IMR-90 (cell line): ENCODE results near the gene RBM48. TPM values are rescaled to one million over a fixed set of nuclear protein-coding genes. Genes with fewer than 3 reads are reported as not detected.

Source experiments
- ATAC-seq: fragments of 200-7000 bp; cut with Tn5 transposase; 2 replicates; pipeline ENCODE4 v1.9.1; 2020; ENCODE audit warnings: low read depth, mild to moderate bottlenecking, moderate library complexity
- BruUV-seq: library from RNA; stranded (reverse); fragments of 400-500 nt; replicated peaks from 2 replicates; lab custom pipeline; 2021; lab: Mats Ljungman, UMichigan
- CTCF ChIA-PET: fragments of 300-600 bp; formaldehyde crosslinking; extraction: SDS; loops from one replicate; lab custom pipeline; 2021; ENCODE audit warnings: antibody characterized with exemption; lab: Yijun Ruan, JAX
- POLR2A ChIA-PET: fragments of 300-600 bp; sonication (Branson Sonifier 250); formaldehyde crosslinking; loops from one replicate; lab custom pipeline; 2022; ENCODE audit warnings: antibody characterized with exemption; ENCODE audit not compliant: unreplicated experiment; lab: Charles Lee
- DNase-seq: peaks from one replicate; pipeline ENCODE4 v3.0.0; 2013
- H2AFZ ChIP-seq: replicated peaks from 2 replicates; pipeline ENCODE3; 2013; ENCODE audit warnings: low read length, mild to moderate bottlenecking; ENCODE audit not compliant: poor library complexity
- H2AK5ac ChIP-seq: 2 replicates; pipeline ENCODE4 v1.6.1; 2013; ENCODE audit warnings: low read depth, low read length, inconsistent platforms
- H2AK9ac ChIP-seq: replicated peaks from 2 replicates; pipeline ENCODE3; 2013; ENCODE audit warnings: mild to moderate bottlenecking, low read depth, low read length, moderate library complexity; ENCODE audit not compliant: poor library complexity
- H2BK120ac ChIP-seq: 2 replicates; pipeline ENCODE4 v1.6.1; 2013; ENCODE audit warnings: low read depth, low read length, inconsistent platforms
- H2BK15ac ChIP-seq: 3 replicates; pipeline ENCODE4 v1.6.1; 2013; ENCODE audit warnings: low read depth, low read length, inconsistent platforms
- H2BK20ac ChIP-seq: 2 replicates; pipeline ENCODE4 v1.6.1; 2013; ENCODE audit warnings: low read depth, mild to moderate bottlenecking, inconsistent platforms, low read length, moderate library complexity
- H2BK5ac ChIP-seq: 2 replicates; pipeline ENCODE4 v1.6.1; 2013; ENCODE audit warnings: mild to moderate bottlenecking, low read depth, low read length, inconsistent platforms; ENCODE audit not compliant: poor library complexity, severe bottlenecking
- H3K14ac ChIP-seq: replicated peaks from 2 replicates; pipeline ENCODE4 v1.6.1; 2013; ENCODE audit warnings: low read depth, low read length, inconsistent platforms
- H3K18ac ChIP-seq: 2 replicates; pipeline ENCODE4 v1.6.1; 2013; ENCODE audit warnings: low read depth, low read length, control low read depth
- H3K23ac ChIP-seq: 2 replicates; pipeline ENCODE4 v1.6.1; 2013; ENCODE audit warnings: low read depth, low read length, inconsistent platforms
- H3K27ac ChIP-seq: 2 replicates; pipeline ENCODE4 v1.5.1; 2013; ENCODE audit warnings: mild to moderate bottlenecking, control low read depth, low read length; ENCODE audit not compliant: insufficient read depth
- H3K27me3 ChIP-seq: 2 replicates; pipeline ENCODE4 v1.6.1; 2013; ENCODE audit warnings: low read length; ENCODE audit not compliant: control insufficient read depth, insufficient read depth
- H3K36me3 ChIP-seq: 2 replicates; pipeline ENCODE4 v1.6.1; 2013; ENCODE audit warnings: low read length, mixed read lengths; ENCODE audit not compliant: control insufficient read depth, insufficient read depth
- H3K4ac ChIP-seq: 2 replicates; pipeline ENCODE4 v1.6.1; 2013; ENCODE audit warnings: low read depth, low read length, inconsistent platforms
- H3K4me1 ChIP-seq: 2 replicates; pipeline ENCODE4 v1.6.1; 2013; ENCODE audit warnings: low read length, mixed read lengths; ENCODE audit not compliant: control insufficient read depth, insufficient read depth
- H3K4me2 ChIP-seq: 2 replicates; pipeline ENCODE4 v1.6.1; 2013; ENCODE audit warnings: low read depth, mild to moderate bottlenecking, control low read depth, low read length, moderate library complexity
- H3K4me3 ChIP-seq: 2 replicates; pipeline ENCODE4 v1.5.1; 2013; ENCODE audit warnings: low read depth, mild to moderate bottlenecking, control low read depth, low read length, moderate library complexity; ENCODE audit not compliant: insufficient read depth
- H3K56ac ChIP-seq: 2 replicates; pipeline ENCODE4 v1.6.1; 2013; ENCODE audit warnings: low read length, inconsistent platforms; ENCODE audit not compliant: insufficient read depth; ENCODE audit errors: extremely low read depth
- H3K79me1 ChIP-seq, 2 experiments: 2 replicates each; pipeline ENCODE4 v1.6.1; 2013; ENCODE audit warnings: low read length in 2 of 2, inconsistent platforms in 1 of 2, low read depth in 1 of 2
- H3K9ac ChIP-seq: 2 replicates; pipeline ENCODE4 v1.6.1; 2013; ENCODE audit warnings: low read depth, low read length, control low read depth
- H3K9me1 ChIP-seq: 2 replicates; pipeline ENCODE4 v1.6.1; 2013; ENCODE audit warnings: low read length, inconsistent platforms; ENCODE audit not compliant: insufficient read depth
- H3K9me3 ChIP-seq: 2 replicates; pipeline ENCODE4 v1.6.1; 2013; ENCODE audit warnings: low read length; ENCODE audit not compliant: control insufficient read depth, insufficient read depth
- H4K20me1 ChIP-seq: 2 replicates; pipeline ENCODE4 v1.6.1; 2013; ENCODE audit warnings: low read length, inconsistent platforms; ENCODE audit not compliant: insufficient read depth
- H4K5ac ChIP-seq: 2 replicates; pipeline ENCODE4 v1.6.1; 2013; ENCODE audit warnings: mild to moderate bottlenecking, low read depth, low read length, control low read depth
- H4K8ac ChIP-seq, 2 experiments: 2 replicates each; pipeline ENCODE4 v1.6.1; 2013; ENCODE audit warnings: low read depth in 2 of 2, low read length in 2 of 2, control low read depth in 1 of 2, inconsistent platforms in 1 of 2
- H4K91ac ChIP-seq: 2 replicates; pipeline ENCODE4 v1.6.1; 2013; ENCODE audit warnings: low read depth, low read length, inconsistent platforms; ENCODE audit not compliant: insufficient read depth
- BHLHE40 ChIP-seq: fragments of 150-350 bp; IDR thresholded peaks from 2 replicates; pipeline ENCODE4 v1.6.1; 2016; ENCODE audit warnings: mild to moderate bottlenecking, low read depth, low read length
- CHD1 ChIP-seq: IDR thresholded peaks from 2 replicates; pipeline ENCODE4 v1.6.1; 2012; ENCODE audit warnings: low read depth, low read length, improper control_type of control experiment
- ELK1 ChIP-seq: fragments of 150-350 bp; IDR thresholded peaks from 2 replicates; pipeline ENCODE4 v1.6.1; 2016; ENCODE audit warnings: low read depth, mild to moderate bottlenecking, low read length, moderate library complexity, borderline replicate concordance
- FOS ChIP-seq: fragments of 150-350 bp; IDR thresholded peaks from 2 replicates; pipeline ENCODE4 v1.6.1; 2016; ENCODE audit warnings: low read depth, low read length
- MAFK ChIP-seq: IDR thresholded peaks from 2 replicates; pipeline ENCODE4 v1.6.1; 2012; ENCODE audit warnings: low read depth, low read length, improper control_type of control experiment
- MXI1 ChIP-seq: IDR thresholded peaks from 2 replicates; pipeline ENCODE4 v1.6.1; 2012; ENCODE audit warnings: low read depth, mild to moderate bottlenecking, low read length, moderate library complexity, borderline replicate concordance
- NFE2L2 ChIP-seq: fragments of 150-350 bp; IDR thresholded peaks from 2 replicates; pipeline ENCODE4 v1.6.1; 2016; ENCODE audit warnings: low read depth, mild to moderate bottlenecking, low read length
- POLR2A ChIP-seq: IDR thresholded peaks from 2 replicates; pipeline ENCODE4 v1.6.1; 2012; ENCODE audit warnings: mild to moderate bottlenecking, low read depth, low read length
- RAD21 ChIP-seq: IDR thresholded peaks from 2 replicates; pipeline ENCODE4 v1.6.1; 2012; ENCODE audit warnings: low read length, improper control_type of control experiment
- RCOR1 ChIP-seq: IDR thresholded peaks from 2 replicates; pipeline ENCODE4 v1.6.1; 2012; ENCODE audit warnings: mild to moderate bottlenecking, low read length, improper control_type of control experiment; ENCODE audit not compliant: insufficient replicate concordance
- RFX5 ChIP-seq: IDR thresholded peaks from 2 replicates; pipeline ENCODE4 v1.8.0; 2012; ENCODE audit warnings: low read depth, mild to moderate bottlenecking, low read length, moderate library complexity
- SMC3 ChIP-seq: fragments of 150-350 bp; IDR thresholded peaks from 2 replicates; pipeline ENCODE4 v1.6.1; 2016; ENCODE audit warnings: low read depth, mild to moderate bottlenecking, antibody characterized with exemption, low read length, moderate library complexity
- USF2 ChIP-seq: fragments of 150-350 bp; IDR thresholded peaks from 2 replicates; pipeline ENCODE4 v1.6.1; 2017; ENCODE audit warnings: mild to moderate bottlenecking, antibody characterized with exemption, low read length, low read depth
- WGBS, 2 experiments: methylation state at CpG; one replicate each; pipeline versions ENCODE4 v1.1.5 to v1.1.7; 2013; ENCODE audit warnings: missing lambda C conversion rate in 2 of 2; ENCODE audit not compliant: insufficient read length in 1 of 2; ENCODE audit errors: extremely low coverage in 2 of 2; 5-methylcytosine and 5-hydroxymethylcytosine counted together
- dilution Hi-C: fragments of 300-500 bp; cut with HindIII; formaldehyde crosslinking; loops from one replicate; pipeline ENCODE4 v1.14.3; 2018; ENCODE audit warnings: low sequenced_read_pairs; ENCODE audit not compliant: unreplicated experiment
- in situ Hi-C: fragments of 300-500 bp; cut with MboI; formaldehyde crosslinking; loops from 3 replicates; pipeline ENCODE4 v1.14.3; 2019; ENCODE audit warnings: low sequenced_read_pairs, inconsistent platforms, mixed read lengths
- intact Hi-C: fragments of 100-400 bp; cut with micrococcal nuclease; formaldehyde crosslinking; loops from 2 replicates; pipeline ENCODE4 v1.10.0; 2022
- polyA plus RNA-seq, 3 experiments: library from polyadenylated mRNA; depleted of rRNA; stranded (reverse); fragments of >200 nt; gene quantifications; 2 replicates each; pipeline ENCODE4 v1.2.3, GENCODE V29; 2012; ENCODE audit warnings: low replicate concordance in 1 of 3
- total RNA-seq: library from RNA; depleted of rRNA; stranded (reverse); fragments of >200 nt; gene quantifications from 2 replicates; pipeline ENCODE4 v1.2.3, GENCODE V29; 2012

RBM48 gene
- total and polyA plus RNA-seq, 2 of the 4 experiments (the other 2 are of a cell fraction): 5.1 to 5.6 TPM

DNA sequence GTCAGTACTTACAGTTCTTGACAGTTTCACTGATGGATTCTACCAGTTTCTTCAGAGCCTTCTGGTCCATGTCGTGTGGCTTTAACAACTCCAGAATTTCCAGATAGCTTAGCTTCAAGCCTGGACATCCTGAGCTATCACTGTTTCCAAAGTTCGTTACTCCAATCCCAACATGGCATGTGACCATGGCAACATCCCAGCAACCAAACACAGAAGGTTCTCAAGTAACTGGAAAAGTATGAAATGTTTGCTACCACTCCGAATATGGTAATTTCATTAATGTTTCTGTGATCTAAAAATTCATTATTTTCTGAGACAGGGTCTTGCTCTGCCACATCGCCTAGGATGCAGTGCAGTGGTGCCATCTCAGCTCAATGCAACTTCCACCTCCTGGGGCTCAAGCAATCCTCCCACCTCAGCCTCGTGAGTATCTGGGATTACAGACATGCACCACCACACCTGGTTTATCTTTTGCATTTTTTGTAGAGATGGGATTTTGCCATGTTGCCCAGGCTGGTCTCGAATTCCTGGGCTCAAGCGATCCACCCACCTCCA is 29.3 kb downstream of the RBM48 start:
- H3K79me1 ChIP-seq: no peaks in the 10 kb centered on the region
- no peak overlapping the region for H3K4me3 ChIP-seq
- H2AK9ac ChIP-seq: no peak overlapping the region
- dilution Hi-C loops (no loop called here), intact Hi-C loops (no loop called here), in situ Hi-C loops (no loop called here)
- H4K5ac ChIP-seq: no peak overlapping the region
- H4K8ac ChIP-seq: no peak overlapping the region
- no peaks in the 10 kb centered on the region for H3K9me1 ChIP-seq
- H3K9ac ChIP-seq: no peak overlapping the region
- H2AK5ac ChIP-seq: no peak overlapping the region
- no peak overlapping the region for H2BK15ac ChIP-seq
- POLR2A ChIA-PET: no interaction called here
- no peak overlapping the region for H2AFZ ChIP-seq
- H2BK5ac ChIP-seq: no peak overlapping the region
- no peaks in the 10 kb centered on the region for H3K27me3 ChIP-seq
- H4K20me1 ChIP-seq: no peaks in the 10 kb centered on the region; the same call in 1 of the 2 replicates
- CTCF ChIA-PET: no interaction called here
- no peak overlapping the region for H3K27ac ChIP-seq
- no peak overlapping the region for H2BK120ac ChIP-seq
- no peak overlapping the region for H3K4ac ChIP-seq
- H3K18ac ChIP-seq: no peak overlapping the region
- 67% methylated on average over 1 of the region's 7 CpGs; no CpG with 5 or more reads in 1 of the 2 experiments for WGBS, 2 experiments
- H3K36me3 ChIP-seq: peaks cover 5% of the 10 kb centered on the region; the same call in 1 of the 2 replicates
- TF ChIP-seq RCOR1 (no peak), POLR2A (no peak), NFE2L2 (no peak), SMC3 (no peak), MAFK (no peak), ELK1 (no peak), USF2 (no peak), RAD21 (no peak), FOS (no peak), MXI1 (no peak), CHD1 (no peak), BHLHE40 (no peak), RFX5 (no peak)
- no TSS peak for BruUV-seq
- H3K9me3 ChIP-seq: no peaks in the 10 kb centered on the region
- ATAC-seq (no peak), DNase-seq (no peak)
- H4K91ac ChIP-seq: no peak overlapping the region
- no peaks in the 10 kb centered on the region for H3K4me1 ChIP-seq
- no peak overlapping the region for H3K4me2 ChIP-seq
- no peak overlapping the region for H3K56ac ChIP-seq
- no peak overlapping the region for H3K23ac ChIP-seq
- no peak overlapping the region for H2BK20ac ChIP-seq
- H3K14ac ChIP-seq: no peak overlapping the region
